ENCODE measurements around the gene DPEP1. TPM values are rescaled to one million over a fixed set of nuclear protein-coding genes. Genes with fewer than 3 reads are reported as not detected.

Gene DPEP1
- total RNA-seq, 1 donor from 2014 or later, result 13.4 TPM

DNA sequence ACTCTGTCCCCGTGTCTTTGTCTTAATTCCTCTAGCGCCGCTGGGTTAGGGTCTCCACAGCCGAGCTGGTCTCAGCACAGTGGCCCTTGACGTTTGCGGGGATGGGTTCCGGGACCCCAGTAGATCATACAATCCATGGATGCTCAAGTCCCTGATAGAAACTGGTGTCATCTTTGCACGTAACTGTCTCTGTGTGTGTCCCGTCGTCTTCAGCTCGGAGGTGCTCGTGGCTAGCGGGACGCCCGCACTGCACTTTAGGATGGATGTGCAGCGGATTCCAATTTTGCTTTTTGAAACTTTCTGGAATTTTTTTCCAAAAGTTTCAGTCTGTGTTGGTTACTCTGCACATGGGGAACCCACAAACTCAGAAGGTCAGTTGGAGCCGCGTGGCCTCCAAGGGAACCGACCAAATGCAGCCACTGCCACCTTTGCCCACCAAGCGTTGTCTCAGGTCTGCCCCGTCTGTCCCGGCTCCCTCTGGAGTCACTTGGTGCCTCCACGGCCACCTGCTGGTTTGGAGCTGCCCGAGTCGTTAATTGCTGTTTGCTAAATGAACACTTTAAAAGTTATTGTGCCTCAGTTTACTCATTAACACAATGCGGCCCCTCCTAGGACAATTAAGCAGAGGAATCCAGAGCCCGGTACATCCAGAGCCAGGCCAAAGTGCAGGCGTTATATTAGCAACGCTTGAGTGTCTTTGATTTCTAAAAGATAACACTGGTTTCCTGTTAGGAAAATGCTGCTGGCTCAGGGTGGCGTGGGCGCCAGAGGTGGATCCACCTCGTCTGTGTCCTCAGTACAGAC lies 5.3 kb upstream of the DPEP1 start:
- H3K27me3 Mint-ChIP-seq, result peaks cover under 1% of the 10 kb centered on the region
- H3K36me3 Mint-ChIP-seq, result no peaks in the 10 kb centered on the region
- H3K9me3 Mint-ChIP-seq, result no peaks in the 10 kb centered on the region
- H3K4me1 Mint-ChIP-seq (ENCODE audit: unreplicated experiment), result peaks cover 9% of the 10 kb centered on the region
- H3K27ac Mint-ChIP-seq, result no peak overlapping the region
- no peak for DNase-seq (ENCODE audit: extremely low spot score, unreplicated experiment)
- TF ChIP-seq, protein P1, sequence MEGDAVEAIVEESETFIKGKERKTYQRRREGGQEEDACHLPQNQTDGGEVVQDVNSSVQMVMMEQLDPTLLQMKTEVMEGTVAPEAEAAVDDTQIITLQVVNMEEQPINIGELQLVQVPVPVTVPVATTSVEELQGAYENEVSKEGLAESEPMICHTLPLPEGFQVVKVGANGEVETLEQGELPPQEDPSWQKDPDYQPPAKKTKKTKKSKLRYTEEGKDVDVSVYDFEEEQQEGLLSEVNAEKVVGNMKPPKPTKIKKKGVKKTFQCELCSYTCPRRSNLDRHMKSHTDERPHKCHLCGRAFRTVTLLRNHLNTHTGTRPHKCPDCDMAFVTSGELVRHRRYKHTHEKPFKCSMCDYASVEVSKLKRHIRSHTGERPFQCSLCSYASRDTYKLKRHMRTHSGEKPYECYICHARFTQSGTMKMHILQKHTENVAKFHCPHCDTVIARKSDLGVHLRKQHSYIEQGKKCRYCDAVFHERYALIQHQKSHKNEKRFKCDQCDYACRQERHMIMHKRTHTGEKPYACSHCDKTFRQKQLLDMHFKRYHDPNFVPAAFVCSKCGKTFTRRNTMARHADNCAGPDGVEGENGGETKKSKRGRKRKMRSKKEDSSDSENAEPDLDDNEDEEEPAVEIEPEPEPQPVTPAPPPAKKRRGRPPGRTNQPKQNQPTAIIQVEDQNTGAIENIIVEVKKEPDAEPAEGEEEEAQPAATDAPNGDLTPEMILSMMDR (conservative IDR thresholded peaks at IDR 0.05), result no peak
- no peak overlapping the region for H3K4me3 Mint-ChIP-seq

GRCh38 chr16:89610108-89610453 lies 3.4 kb upstream of the DPEP1 start:
- Mint-ChIP-seq H3K27ac (no peak overlapping the region), H3K27me3 (no peaks in the 10 kb centered on the region), H3K9me3 (no peaks in the 10 kb centered on the region), H3K36me3 (no peaks in the 10 kb centered on the region), H3K4me1 (ENCODE audit: unreplicated experiment) (peaks cover 10% of the 10 kb centered on the region), H3K4me3 (no peak overlapping the region)
- no peak for DNase-seq (ENCODE audit: extremely low spot score, unreplicated experiment)
- TF ChIP-seq, protein P1 (conservative IDR thresholded peaks at IDR 0.05), result no peak

DNA sequence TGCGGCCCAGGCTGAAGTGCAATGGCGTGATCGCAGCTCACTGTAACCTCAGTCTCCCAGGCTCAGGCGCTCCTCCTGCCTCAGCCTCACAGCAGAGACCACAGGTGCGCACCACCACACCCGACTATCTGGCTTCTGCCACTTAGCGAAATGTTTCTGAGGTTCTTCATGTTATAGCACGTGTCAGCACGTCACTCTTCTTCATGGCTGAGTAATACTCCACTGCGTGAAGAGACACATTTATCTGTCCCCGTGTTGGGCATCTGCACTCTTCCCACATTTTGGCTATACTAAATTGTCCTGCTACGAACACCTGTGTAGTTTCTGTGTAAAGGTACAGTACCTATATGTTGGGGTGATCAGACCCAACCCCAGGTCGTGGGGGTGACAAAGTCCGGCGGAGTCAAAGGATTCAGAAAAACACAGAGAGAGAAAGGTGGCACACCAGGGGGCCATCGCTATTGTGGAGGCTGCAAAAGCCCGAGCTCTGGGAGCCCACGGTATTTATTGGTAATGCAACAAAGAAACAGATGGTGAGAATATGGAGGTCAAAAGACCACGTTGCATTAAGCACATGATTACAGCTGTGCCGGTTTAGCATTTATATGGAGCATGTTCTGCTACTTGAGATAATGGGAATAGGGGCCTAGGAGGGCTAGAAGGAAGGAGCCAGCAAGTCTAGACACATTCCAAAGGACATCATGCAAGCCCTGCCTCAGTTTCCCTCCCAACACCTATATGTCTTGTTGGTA lies 851 bp upstream of the DPEP1 start:
- no peaks in the 10 kb centered on the region for H3K27me3 Mint-ChIP-seq
- no peak overlapping the region for H3K4me3 Mint-ChIP-seq
- H3K4me1 Mint-ChIP-seq (ENCODE audit: unreplicated experiment), result peaks cover 10% of the 10 kb centered on the region
- peak overlapping the region; percentile 65 for H3K27ac Mint-ChIP-seq
- H3K36me3 Mint-ChIP-seq, result no peaks in the 10 kb centered on the region
- no peak for DNase-seq (ENCODE audit: extremely low spot score, unreplicated experiment)
- no peaks in the 10 kb centered on the region for H3K9me3 Mint-ChIP-seq
- TF ChIP-seq, protein P1 (conservative IDR thresholded peaks at IDR 0.05), result no peak

GRCh38 chr16:89613954-89614459 lies 565 bp downstream of the DPEP1 start:
- Mint-ChIP-seq H3K4me3 (no peak overlapping the region), H3K9me3 (no peaks in the 10 kb centered on the region), H3K27ac (no peak overlapping the region), H3K36me3 (no peaks in the 10 kb centered on the region), H3K27me3 (no peaks in the 10 kb centered on the region), H3K4me1 (ENCODE audit: unreplicated experiment) (peaks cover 10% of the 10 kb centered on the region)
- no peak for DNase-seq (ENCODE audit: extremely low spot score, unreplicated experiment)
- TF ChIP-seq, protein P1 (conservative IDR thresholded peaks at IDR 0.05), result no peak

DNA sequence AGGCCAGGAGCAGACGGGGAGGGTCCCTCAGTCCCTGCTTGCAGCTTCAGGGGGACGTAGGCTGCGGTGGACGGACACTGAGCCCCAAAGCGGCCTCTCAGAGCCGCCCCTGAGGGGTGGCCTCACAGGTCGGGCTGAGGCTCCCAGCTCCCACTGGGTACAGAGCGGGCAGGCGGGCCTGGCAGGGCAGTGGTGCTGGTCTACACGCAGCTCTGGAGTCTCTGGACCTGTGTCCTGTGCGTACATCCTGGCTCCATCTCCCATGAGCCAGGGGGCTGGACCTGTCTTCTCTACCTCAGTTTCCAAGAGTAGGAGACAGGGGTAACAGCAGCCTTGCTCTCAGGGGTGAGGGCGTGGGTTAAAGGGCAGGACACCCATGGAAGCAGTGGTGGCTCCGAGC lies 1.7 kb downstream of the DPEP1 start:
- no peak overlapping the region for H3K4me3 Mint-ChIP-seq
- H3K27ac Mint-ChIP-seq, result no peak overlapping the region
- H3K36me3 Mint-ChIP-seq, result no peaks in the 10 kb centered on the region
- TF ChIP-seq, protein P1 (conservative IDR thresholded peaks at IDR 0.05), result no peak
- H3K9me3 Mint-ChIP-seq, result no peaks in the 10 kb centered on the region
- DNase-seq (ENCODE audit: extremely low spot score, unreplicated experiment), result no peak
- peaks cover 14% of the 10 kb centered on the region for H3K4me1 Mint-ChIP-seq (ENCODE audit: unreplicated experiment)
- no peaks in the 10 kb centered on the region for H3K27me3 Mint-ChIP-seq
